Activated CD4-positive, alpha-beta T cell treated with anti-CD3 and anti-CD28 coated beads for 36 hours (primary cell): ENCODE measurements around the gene POU3F1. TPM values are rescaled to one million over a fixed set of nuclear protein-coding genes. Genes with fewer than 3 reads are reported as not detected.

ENCODE experiments used
- ATAC-seq: fragments of 200-7000 bp; cut with Tn5 transposase; one replicate; pipeline ENCODE4 v1.10.0; 2021; ENCODE audit warnings: mild to moderate bottlenecking, moderate library complexity
- CTCF ChIA-PET: fragments of 350-600 bp; sonication (Branson Sonifier 250); formaldehyde crosslinking; loops from one replicate; lab custom pipeline; 2021; ENCODE audit warnings: antibody characterized with exemption; lab: Charles Lee
- POLR2A ChIA-PET: fragments of 350-600 bp; sonication (Branson Sonifier 250); formaldehyde crosslinking; loops from one replicate; lab custom pipeline; 2021; ENCODE audit warnings: antibody characterized with exemption, inconsistent platforms; lab: Charles Lee
- DNase-seq: peaks from one replicate; pipeline ENCODE4 v3.0.0-alpha.2; 2020
- H3K27ac Mint-ChIP-seq: one replicate; pipeline ENCODE4 v1.8.0; 2021; ENCODE audit warnings: mixed read lengths
- H3K27me3 Mint-ChIP-seq: one replicate; pipeline ENCODE4 v1.8.0; 2021; ENCODE audit warnings: mixed read lengths
- H3K36me3 Mint-ChIP-seq: one replicate; pipeline ENCODE4 v1.8.0; 2021; ENCODE audit warnings: low read depth, mixed read lengths
- H3K4me1 Mint-ChIP-seq: one replicate; pipeline ENCODE4 v1.8.0; 2021; ENCODE audit warnings: mixed read lengths
- H3K4me3 Mint-ChIP-seq: one replicate; pipeline ENCODE4 v1.8.0; 2021; ENCODE audit warnings: mild to moderate bottlenecking, moderate library complexity, mixed read lengths
- H3K9me3 Mint-ChIP-seq: one replicate; pipeline ENCODE4 v1.8.0; 2021; ENCODE audit warnings: low read depth, mixed read lengths
- intact Hi-C, 2 experiments: fragments of 100-400 bp; cut with DNase I in 1 of 2; cut with micrococcal nuclease in 1 of 2; formaldehyde crosslinking; loops; one replicate each; pipeline versions ENCODE4 v1.14.2 to v1.15.1; 2022 to 2024; cut with DNase I, micrococcal nuclease
- total RNA-seq, 2 experiments: library from RNA; stranded (reverse); gene quantifications; one replicate each; pipeline ENCODE4 v1.2.3, GENCODE V29; 2021

Gene POU3F1
- total RNA-seq, 2 experiments from 2014 or later: 0.11 to 0.26 TPM

GRCh38 chr1:38061290-38061689, 14.7 kb upstream of the POU3F1 start:
- Mint-ChIP-seq H3K4me1 (peaks cover 6% of the 10 kb centered on the region), H3K4me3 (no peak overlapping the region), H3K36me3 (no peaks in the 10 kb centered on the region), H3K27me3 (no peaks in the 10 kb centered on the region), H3K9me3 (no peaks in the 10 kb centered on the region), H3K27ac (no peak overlapping the region)
- ATAC-seq (no peak), DNase-seq (no peak)
- CTCF ChIA-PET: interaction anchor here (1.1 kb wide), 1 partner anchor 758 kb away, joined by 3 read pairs; no protein-coding TSS in a partner anchor
- intact Hi-C loops: no loop called here
- POLR2A ChIA-PET: no interaction called here

- Mint-ChIP-seq H3K36me3 (no peaks in the 10 kb centered on the region), H3K4me1 (peaks cover 6% of the 10 kb centered on the region), H3K27ac (no peak overlapping the region), H3K4me3 (no peak overlapping the region), H3K9me3 (no peaks in the 10 kb centered on the region), H3K27me3 (no peaks in the 10 kb centered on the region)
- no peak for DNase-seq
- intact Hi-C loops: no loop called here
- POLR2A ChIA-PET: no interaction called here
- no peak for ATAC-seq
- CTCF ChIA-PET: no interaction called here
Observed at GRCh38 chr1:38060498-38060897, 13.9 kb upstream of the POU3F1 start.

GRCh38 chr1:38059635-38060250, 13.2 kb upstream of the POU3F1 start:
- ChIA-PET POLR2A (no interaction called here), CTCF (interaction anchor here (0.7 kb wide), 1 partner anchor 12 kb away, joined by 3 read pairs; no protein-coding TSS in a partner anchor)
- intact Hi-C loops: no loop called here
- Mint-ChIP-seq H3K9me3 (no peaks in the 10 kb centered on the region), H3K36me3 (no peaks in the 10 kb centered on the region), H3K4me1 (peaks cover 6% of the 10 kb centered on the region), H3K27ac (no peak overlapping the region), H3K27me3 (peaks cover 4% of the 10 kb centered on the region), H3K4me3 (no peak overlapping the region)
- ATAC-seq (no peak), DNase-seq (no peak)

- ATAC-seq (no peak), DNase-seq (no peak)
- CTCF ChIA-PET: interaction anchor here (0.7 to 1.1 kb wide), 2 partner anchors 12 to 16 kb away, joined by 3 read pairs; no protein-coding TSS in a partner anchor
- H3K4me3 Mint-ChIP-seq: no peak overlapping the region
- POLR2A ChIA-PET: no interaction called here
- H3K9me3 Mint-ChIP-seq: no peaks in the 10 kb centered on the region
- H3K36me3 Mint-ChIP-seq: no peaks in the 10 kb centered on the region
- H3K27me3 Mint-ChIP-seq: peaks cover 14% of the 10 kb centered on the region
- H3K4me1 Mint-ChIP-seq: peaks cover 6% of the 10 kb centered on the region
- H3K27ac Mint-ChIP-seq: no peak overlapping the region
- intact Hi-C loops: no loop called here
Observed at GRCh38 chr1:38055965-38056364, 9.4 kb upstream of the POU3F1 start.

GRCh38 chr1:38055398-38055797, 8.8 kb upstream of the POU3F1 start:
- Mint-ChIP-seq H3K27me3 (peaks cover 14% of the 10 kb centered on the region), H3K36me3 (no peaks in the 10 kb centered on the region), H3K9me3 (no peaks in the 10 kb centered on the region), H3K27ac (no peak overlapping the region), H3K4me3 (no peak overlapping the region), H3K4me1 (peaks cover 6% of the 10 kb centered on the region)
- ATAC-seq (no peak), DNase-seq (no peak)
- ChIA-PET POLR2A (no interaction called here), CTCF (interaction anchor here (1.1 kb wide), 1 partner anchor 16 kb away, joined by 3 read pairs; no protein-coding TSS in a partner anchor)
- intact Hi-C loops: no loop called here

GRCh38 chr1:38053416-38054091, 7.0 kb upstream of the POU3F1 start:
- DNase-seq (no peak), ATAC-seq (peak; percentile 42)
- intact Hi-C loops: no loop called here
- Mint-ChIP-seq H3K36me3 (no peaks in the 10 kb centered on the region), H3K27ac (no peak overlapping the region), H3K4me3 (no peak overlapping the region), H3K4me1 (peaks cover 6% of the 10 kb centered on the region), H3K9me3 (no peaks in the 10 kb centered on the region), H3K27me3 (peaks cover 18% of the 10 kb centered on the region)
- ChIA-PET CTCF (interaction anchor here (0.7 kb wide), 2 partner anchors 25 to 71 kb away, joined by 4 to 5 read pairs; no protein-coding TSS in a partner anchor), POLR2A (interaction anchor here (0.8 kb wide), 1 partner anchor 25 kb away, joined by 3 read pairs; no protein-coding TSS in a partner anchor)

- peaks cover 20% of the 10 kb centered on the region for H3K27me3 Mint-ChIP-seq
- CTCF ChIA-PET: interaction anchor here (0.5 to 0.7 kb wide), 2 partner anchors 25 to 1020 kb away, joined by 3 to 4 read pairs; no protein-coding TSS in a partner anchor
- POLR2A ChIA-PET: no interaction called here
- DNase-seq (no peak), ATAC-seq (no peak)
- H3K36me3 Mint-ChIP-seq: no peaks in the 10 kb centered on the region
- no peak overlapping the region for H3K27ac Mint-ChIP-seq
- intact Hi-C loops: no loop called here
- no peaks in the 10 kb centered on the region for H3K9me3 Mint-ChIP-seq
- peaks cover 6% of the 10 kb centered on the region for H3K4me1 Mint-ChIP-seq
- H3K4me3 Mint-ChIP-seq: no peak overlapping the region
Observed at GRCh38 chr1:38052750-38053415, 6.3 kb upstream of the POU3F1 start.

GRCh38 chr1:38051079-38051543, 4.5 kb upstream of the POU3F1 start:
- ATAC-seq (no peak), DNase-seq (no peak)
- intact Hi-C loops: no loop called here
- POLR2A ChIA-PET: no interaction called here
- H3K9me3 Mint-ChIP-seq: no peaks in the 10 kb centered on the region
- H3K4me1 Mint-ChIP-seq: peaks cover 8% of the 10 kb centered on the region
- no peaks in the 10 kb centered on the region for H3K36me3 Mint-ChIP-seq
- CTCF ChIA-PET: no interaction called here
- no peak overlapping the region for H3K4me3 Mint-ChIP-seq
- H3K27me3 Mint-ChIP-seq: peaks cover 26% of the 10 kb centered on the region
- H3K27ac Mint-ChIP-seq: no peak overlapping the region

GRCh38 chr1:38050397-38051078, 3.9 kb upstream of the POU3F1 start:
- ChIA-PET CTCF (no interaction called here), POLR2A (no interaction called here)
- no peak for ATAC-seq

GRCh38 chr1:38047603-38048141, 1.1 kb upstream of the POU3F1 start:
- no peak for DNase-seq
- ATAC-seq: no peak
- Mint-ChIP-seq H3K9me3 (no peaks in the 10 kb centered on the region), H3K27me3 (peaks cover 35% of the 10 kb centered on the region), H3K4me3 (peak overlapping the region; percentile 64), H3K4me1 (peaks cover 13% of the 10 kb centered on the region), H3K27ac (no peak overlapping the region), H3K36me3 (no peaks in the 10 kb centered on the region)
- intact Hi-C loops: loop anchor here in 1 of 2 experiments (5.0 kb wide), 1 partner anchor 770 kb away; no protein-coding TSS in a partner anchor
- ChIA-PET POLR2A (no interaction called here), CTCF (interaction anchor here (0.5 to 1.8 kb wide), 6 partner anchors 20 to 504 kb away, joined by 3 to 7 read pairs (median 4); no protein-coding TSS in a partner anchor)

More at GRCh38 chr1:38050397-38051078, 3.9 kb upstream of the POU3F1 start:
- Mint-ChIP-seq H3K9me3 (no peaks in the 10 kb centered on the region), H3K27me3 (peaks cover 28% of the 10 kb centered on the region), H3K36me3 (no peaks in the 10 kb centered on the region), H3K4me1 (peaks cover 10% of the 10 kb centered on the region), H3K4me3 (no peak overlapping the region), H3K27ac (no peak overlapping the region)
- no peak for DNase-seq
- intact Hi-C loops: no loop called here
